Activated CD4-positive, alpha-beta T cell treated with anti-CD3 and anti-CD28 coated beads for 36 hours (primary cell): Measurements from ENCODE around the gene RNPEPL1. TPM values are rescaled to one million over a fixed set of nuclear protein-coding genes. Genes with fewer than 3 reads are reported as not detected.

ENCODE experiments used
- ATAC-seq: fragments of 200-7000 bp; cut with Tn5 transposase; one replicate; pipeline ENCODE4 v1.10.0; 2021; ENCODE audit warnings: mild to moderate bottlenecking, moderate library complexity
- CTCF ChIA-PET: fragments of 350-600 bp; sonication (Branson Sonifier 250); formaldehyde crosslinking; loops from one replicate; lab custom pipeline; 2021; ENCODE audit warnings: antibody characterized with exemption; lab: Charles Lee
- POLR2A ChIA-PET: fragments of 350-600 bp; sonication (Branson Sonifier 250); formaldehyde crosslinking; loops from one replicate; lab custom pipeline; 2021; ENCODE audit warnings: antibody characterized with exemption, inconsistent platforms; lab: Charles Lee
- DNase-seq: peaks from one replicate; pipeline ENCODE4 v3.0.0-alpha.2; 2020
- H3K27ac Mint-ChIP-seq: one replicate; pipeline ENCODE4 v1.8.0; 2021; ENCODE audit warnings: mixed read lengths
- H3K27me3 Mint-ChIP-seq: one replicate; pipeline ENCODE4 v1.8.0; 2021; ENCODE audit warnings: mixed read lengths
- H3K36me3 Mint-ChIP-seq: one replicate; pipeline ENCODE4 v1.8.0; 2021; ENCODE audit warnings: low read depth, mixed read lengths
- H3K4me1 Mint-ChIP-seq: one replicate; pipeline ENCODE4 v1.8.0; 2021; ENCODE audit warnings: mixed read lengths
- H3K4me3 Mint-ChIP-seq: one replicate; pipeline ENCODE4 v1.8.0; 2021; ENCODE audit warnings: mild to moderate bottlenecking, moderate library complexity, mixed read lengths
- H3K9me3 Mint-ChIP-seq: one replicate; pipeline ENCODE4 v1.8.0; 2021; ENCODE audit warnings: low read depth, mixed read lengths
- intact Hi-C, 2 experiments: fragments of 100-400 bp; cut with DNase I in 1 of 2; cut with micrococcal nuclease in 1 of 2; formaldehyde crosslinking; loops; one replicate each; pipeline versions ENCODE4 v1.14.2 to v1.15.1; 2022 to 2024; cut with DNase I, micrococcal nuclease
- total RNA-seq, 2 experiments: library from RNA; stranded (reverse); gene quantifications; one replicate each; pipeline ENCODE4 v1.2.3, GENCODE V29; 2021

The RNPEPL1 gene
- total RNA-seq, 2 experiments from 2014 or later = 35.7 to 43.8 TPM

- intact Hi-C loops = no loop called here
- H3K9me3 Mint-ChIP-seq = no peaks in the 10 kb centered on the region
- H3K27me3 Mint-ChIP-seq = no peaks in the 10 kb centered on the region
- H3K4me1 Mint-ChIP-seq = no peaks in the 10 kb centered on the region
- ChIA-PET POLR2A (no interaction called here), CTCF (interaction anchor here (0.5 kb wide), 1 partner anchor 14 kb away, joined by 3 read pairs; the partner anchor contains the start of gene CAPN10)
- DNase-seq = no peak
- no peak for ATAC-seq
- H3K27ac Mint-ChIP-seq = no peak overlapping the region
- no peak overlapping the region for H3K4me3 Mint-ChIP-seq
- H3K36me3 Mint-ChIP-seq = peaks cover 2% of the 10 kb centered on the region
These were observed 32.2 kb downstream of the RNPEPL1 start for GRCh38 chr2:240600451-240600961.

- Mint-ChIP-seq H3K4me1 (no peaks in the 10 kb centered on the region), H3K9me3 (no peaks in the 10 kb centered on the region), H3K27ac (no peak overlapping the region), H3K36me3 (peaks cover 2% of the 10 kb centered on the region), H3K4me3 (no peak overlapping the region), H3K27me3 (no peaks in the 10 kb centered on the region)
- ATAC-seq (no peak), DNase-seq (peak; percentile 1)
- CTCF ChIA-PET = no interaction called here
- POLR2A ChIA-PET = no interaction called here
- intact Hi-C loops = no loop called here
These were observed 33.0 kb downstream of the RNPEPL1 start for GRCh38 chr2:240601061-240601830.

GRCh38 chr2:240601831-240602160, 33.5 kb downstream of the RNPEPL1 start:
- Mint-ChIP-seq H3K9me3 (no peaks in the 10 kb centered on the region), H3K27me3 (no peaks in the 10 kb centered on the region), H3K4me1 (no peaks in the 10 kb centered on the region), H3K36me3 (peaks cover 2% of the 10 kb centered on the region), H3K27ac (no peak overlapping the region), H3K4me3 (no peak overlapping the region)
- CTCF ChIA-PET = no interaction called here
- ATAC-seq = no peak
- POLR2A ChIA-PET = no interaction called here
- intact Hi-C loops = no loop called here
- DNase-seq = no peak

- ATAC-seq = no peak
- Mint-ChIP-seq H3K4me3 (no peak overlapping the region), H3K4me1 (no peaks in the 10 kb centered on the region), H3K9me3 (no peaks in the 10 kb centered on the region), H3K36me3 (no peaks in the 10 kb centered on the region), H3K27me3 (no peaks in the 10 kb centered on the region), H3K27ac (no peak overlapping the region)
- intact Hi-C loops = no loop called here
- DNase-seq = no peak
- CTCF ChIA-PET = no interaction called here
- POLR2A ChIA-PET = no interaction called here
These were observed 34.2 kb downstream of the RNPEPL1 start for GRCh38 chr2:240602266-240603050.

- POLR2A ChIA-PET = no interaction called here
- no peaks in the 10 kb centered on the region for H3K4me1 Mint-ChIP-seq
- H3K9me3 Mint-ChIP-seq = no peaks in the 10 kb centered on the region
- H3K27me3 Mint-ChIP-seq = no peaks in the 10 kb centered on the region
- DNase-seq (no peak), ATAC-seq (no peak)
- no peak overlapping the region for H3K27ac Mint-ChIP-seq
- no peaks in the 10 kb centered on the region for H3K36me3 Mint-ChIP-seq
- CTCF ChIA-PET = no interaction called here
- intact Hi-C loops = no loop called here
- no peak overlapping the region for H3K4me3 Mint-ChIP-seq
These were observed 35.0 kb downstream of the RNPEPL1 start for GRCh38 chr2:240603081-240603835.

- POLR2A ChIA-PET = no interaction called here
- no peaks in the 10 kb centered on the region for H3K36me3 Mint-ChIP-seq
- no peaks in the 10 kb centered on the region for H3K9me3 Mint-ChIP-seq
These were observed 35.6 kb downstream of the RNPEPL1 start for GRCh38 chr2:240603846-240604245.

GRCh38 chr2:240604291-240604938, 36.1 kb downstream of the RNPEPL1 start:
- H3K27me3 Mint-ChIP-seq = no peaks in the 10 kb centered on the region
- H3K36me3 Mint-ChIP-seq = no peaks in the 10 kb centered on the region
- ChIA-PET POLR2A (no interaction called here), CTCF (no interaction called here)
- H3K4me1 Mint-ChIP-seq = no peaks in the 10 kb centered on the region
- H3K9me3 Mint-ChIP-seq = no peaks in the 10 kb centered on the region
- no peak for DNase-seq
- ATAC-seq = no peak
- no peak overlapping the region for H3K4me3 Mint-ChIP-seq
- no peak overlapping the region for H3K27ac Mint-ChIP-seq
- intact Hi-C loops = no loop called here

More at GRCh38 chr2:240603846-240604245, 35.6 kb downstream of the RNPEPL1 start:
- H3K27me3 Mint-ChIP-seq = no peaks in the 10 kb centered on the region
- DNase-seq (no peak), ATAC-seq (no peak)
- H3K4me1 Mint-ChIP-seq = no peaks in the 10 kb centered on the region
- no peak overlapping the region for H3K27ac Mint-ChIP-seq
- H3K4me3 Mint-ChIP-seq = no peak overlapping the region
- intact Hi-C loops = no loop called here
- CTCF ChIA-PET = no interaction called here

GRCh38 chr2:240604939-240605716, 36.8 kb downstream of the RNPEPL1 start:
- Mint-ChIP-seq H3K4me3 (no peak overlapping the region), H3K9me3 (no peaks in the 10 kb centered on the region), H3K27me3 (no peaks in the 10 kb centered on the region), H3K36me3 (no peaks in the 10 kb centered on the region), H3K4me1 (no peaks in the 10 kb centered on the region), H3K27ac (no peak overlapping the region)
- DNase-seq (no peak), ATAC-seq (no peak)
- CTCF ChIA-PET = interaction anchor here (0.7 kb wide), 1 partner anchor 52 kb away, joined by 3 read pairs; no protein-coding TSS in a partner anchor
- POLR2A ChIA-PET = no interaction called here
- intact Hi-C loops = no loop called here

- H3K36me3 Mint-ChIP-seq = no peaks in the 10 kb centered on the region
- ChIA-PET POLR2A (no interaction called here), CTCF (interaction anchor here (0.7 kb wide), 1 partner anchor 53 kb away, joined by 3 read pairs; no protein-coding TSS in a partner anchor)
- H3K4me3 Mint-ChIP-seq = no peak overlapping the region
- H3K27me3 Mint-ChIP-seq = no peaks in the 10 kb centered on the region
- DNase-seq (no peak), ATAC-seq (no peak)
- H3K9me3 Mint-ChIP-seq = no peaks in the 10 kb centered on the region
- no peaks in the 10 kb centered on the region for H3K4me1 Mint-ChIP-seq
- intact Hi-C loops = no loop called here
- H3K27ac Mint-ChIP-seq = no peak overlapping the region
These were observed 37.8 kb downstream of the RNPEPL1 start for GRCh38 chr2:240605867-240606743.
